Peyer's patch (tissue), 4 donors: Measurements from ENCODE around the gene TMC3. TPM values are rescaled to one million over a fixed set of nuclear protein-coding genes. Genes with fewer than 3 reads are reported as not detected.

Experiments
- DNase-seq, 3 donors: peaks; one replicate each; pipeline ENCODE4 v3.0.0-alpha.2; 2017 to 2019
- H3K27ac ChIP-seq, 4 donors: fragments of 200-600 bp; sonication (generic); one replicate each; pipeline ENCODE4 v1.5.1; 2016 to 2019
- H3K27me3 ChIP-seq, 2 donors: fragments of 200-600 bp; sonication (generic); one replicate each; pipeline ENCODE4 v1.5.1; 2019
- H3K36me3 ChIP-seq, 3 donors: fragments of 200-600 bp; sonication (generic); one replicate each; pipeline ENCODE4 v1.5.1; 2016 to 2019
- H3K4me1 ChIP-seq, 4 donors: fragments of 200-600 bp; sonication (generic); one replicate each; pipeline ENCODE4 v1.5.1; 2016 to 2019
- H3K4me3 ChIP-seq, 4 donors: fragments of 200-600 bp; sonication (generic); 1 replicate in 3 of 4; 2 replicates in 1 of 4; pipeline ENCODE4 v1.5.1; 2016 to 2019; ENCODE audit warnings: mild to moderate bottlenecking in 1 of 4
- H3K9me3 ChIP-seq, 4 donors: fragments of 200-600 bp; sonication (generic); one replicate each; pipeline ENCODE4 v1.5.1; 2016 to 2019; ENCODE audit warnings: mild to moderate bottlenecking in 1 of 4
- CTCF ChIP-seq, 6 experiments: fragments of 450-650 bp in 4 of 6; fragments of 200-600 bp in 2 of 6; sonication (generic) in 1 of 6; IDR thresholded peaks; one replicate each; pipeline ENCODE4 v1.5.1; 2017 to 2019; ENCODE audit warnings: antibody characterized with exemption in 6 of 6, mild to moderate bottlenecking in 3 of 6, moderate library complexity in 1 of 6
- POLR2A ChIP-seq, 2 donors: fragments of 450-650 bp; IDR thresholded peaks; one replicate each; pipeline ENCODE4 v1.5.1; 2017; ENCODE audit warnings: antibody characterized with exemption in 2 of 2, mild to moderate bottlenecking in 2 of 2, moderate library complexity in 2 of 2
- total RNA-seq, 4 donors: library from RNA; depleted of rRNA; stranded (reverse); fragments of >200 nt; gene quantifications; one replicate each; pipeline ENCODE4 v1.1.0, GENCODE V29; 2016

TMC3 gene
- total RNA-seq, 4 donors from 2014 or later, result not detected

DNA sequence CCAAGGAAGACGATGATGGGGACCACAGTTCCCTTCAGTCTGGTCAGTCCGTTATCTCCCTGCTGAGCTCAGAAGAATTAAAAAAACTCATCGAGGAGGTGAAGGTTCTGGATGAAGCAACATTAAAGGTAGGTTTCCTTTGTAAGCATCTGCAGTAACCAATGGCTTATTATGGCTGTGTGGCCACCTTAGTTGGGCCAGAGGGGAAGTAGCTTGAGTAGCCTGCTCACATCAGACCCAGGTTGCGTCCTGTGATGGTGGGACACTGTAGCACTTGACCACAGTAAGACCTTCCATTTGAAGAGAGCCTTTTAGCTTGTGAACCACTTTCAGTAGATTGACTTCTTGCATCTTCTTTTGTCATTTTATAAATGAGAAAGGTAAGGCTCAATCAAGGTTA is 72.6 kb downstream of the TMC3 start:
- DNase-seq, result peak; percentile 12 to 45 (median 20)
- Histone ChIP-seq H3K4me1 (peaks cover 0 to 21% (median 11%) of the 10 kb centered on the region in 4 donors), H3K9me3 (no peaks in the 10 kb centered on the region), H3K27me3 (no peaks in the 10 kb centered on the region), H3K4me3 (peak overlapping the region in 3 of 4 donors; percentile 14 to 64 (median 47)), H3K27ac (peak overlapping the region in 3 of 4 donors; percentile 27 to 93 (median 93)), H3K36me3 (peaks cover 0 to 13% (median 0%) of the 10 kb centered on the region in 3 donors)
- TF ChIP-seq POLR2A (IDR thresholded peaks at IDR 0.05) (no peak), CTCF (IDR thresholded peaks at IDR 0.05) (no peak)

- peak overlapping the region; percentile 36 to 64 (median 48) for H3K4me3 ChIP-seq
- no peaks in the 10 kb centered on the region for H3K9me3 ChIP-seq
- H3K4me1 ChIP-seq, result peaks cover 0 to 37% (median 16%) of the 10 kb centered on the region in 4 donors
- peak in 2 of 3 donors; percentile 46 to 50 for DNase-seq
- no peaks in the 10 kb centered on the region for H3K27me3 ChIP-seq
- TF ChIP-seq POLR2A (IDR thresholded peaks at IDR 0.05), result no peak
- TF ChIP-seq CTCF (IDR thresholded peaks at IDR 0.05), result no peak
- H3K36me3 ChIP-seq, result peaks cover 0 to 3% (median 0%) of the 10 kb centered on the region in 3 donors
- peak overlapping the region; percentile 14 to 93 (median 88) for H3K27ac ChIP-seq
Measured at GRCh38 chr15:81299630-81300273, 74.3 kb downstream of the TMC3 start.

DNA sequence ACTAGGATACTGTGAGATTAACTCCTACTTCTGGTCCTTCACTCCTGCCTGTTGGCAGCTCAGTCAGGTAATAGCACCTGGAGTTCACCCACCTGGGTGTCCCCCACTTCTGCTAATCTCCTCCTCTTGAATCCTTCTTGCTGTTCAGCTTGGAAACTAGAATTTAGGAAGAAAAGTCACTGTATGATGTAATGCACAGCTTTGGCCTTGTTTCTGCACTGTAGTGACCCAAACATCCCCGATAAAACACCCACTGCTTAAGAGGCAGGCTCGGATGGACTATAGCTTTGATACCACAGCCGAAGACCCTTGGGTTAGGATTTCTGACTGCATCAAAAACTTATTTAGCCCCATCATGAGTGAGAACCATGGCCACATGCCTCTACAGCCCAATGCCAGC is 74.9 kb downstream of the TMC3 start:
- peak overlapping the region; percentile 47 to 64 (median 50) for H3K4me3 ChIP-seq

DNA sequence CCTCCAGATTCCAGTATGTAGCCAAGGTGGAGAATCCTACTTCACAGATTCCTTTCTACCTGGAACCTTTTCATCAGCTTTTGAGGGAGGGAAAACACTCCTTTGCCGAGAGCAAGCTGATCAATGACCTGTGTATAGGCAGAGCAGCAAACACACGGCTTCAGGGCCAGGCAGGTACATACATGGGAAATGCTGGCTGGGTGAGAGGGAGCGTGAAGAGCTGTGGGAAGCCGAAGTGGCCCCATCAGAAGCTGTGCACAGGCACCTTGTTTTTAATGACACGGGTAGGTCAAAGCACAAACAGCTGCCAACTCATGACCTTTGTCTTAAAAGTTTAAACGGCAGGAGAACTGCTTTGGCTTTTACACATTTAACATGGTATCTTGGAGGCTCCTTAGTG is 75.4 kb downstream of the TMC3 start:
- H3K9me3 ChIP-seq, result no peaks in the 10 kb centered on the region
- H3K36me3 ChIP-seq, result peaks cover 0 to 3% (median 0%) of the 10 kb centered on the region in 3 donors
- DNase-seq, result peak in 2 of 3 donors; percentile 39 to 48
- H3K4me3 ChIP-seq, result peak overlapping the region; percentile 47 to 64 (median 50)
- H3K4me1 ChIP-seq, result peaks cover 0 to 32% (median 9%) of the 10 kb centered on the region in 4 donors
- TF ChIP-seq CTCF (IDR thresholded peaks at IDR 0.05), result no peak
- no peak for TF ChIP-seq POLR2A (IDR thresholded peaks at IDR 0.05)
- no peaks in the 10 kb centered on the region for H3K27me3 ChIP-seq
- peak overlapping the region; percentile 75 to 93 (median 88) for H3K27ac ChIP-seq

More for the DNA sequence above, 74.9 kb downstream of the TMC3 start:
- no peaks in the 10 kb centered on the region for H3K9me3 ChIP-seq
- no peak for TF ChIP-seq CTCF (IDR thresholded peaks at IDR 0.05)
- TF ChIP-seq POLR2A (IDR thresholded peaks at IDR 0.05), result no peak
- H3K27ac ChIP-seq, result peak overlapping the region; percentile 14 to 93 (median 88)
- no peaks in the 10 kb centered on the region for H3K27me3 ChIP-seq
- peaks cover 0 to 37% (median 14%) of the 10 kb centered on the region in 4 donors for H3K4me1 ChIP-seq
- peak in 1 of 3 donors; percentile 28 for DNase-seq
- H3K36me3 ChIP-seq, result peaks cover 0 to 3% (median 0%) of the 10 kb centered on the region in 3 donors

- Histone ChIP-seq H3K36me3 (peaks cover 0 to 3% (median 0%) of the 10 kb centered on the region in 3 donors), H3K27ac (peak overlapping the region; percentile 75 to 93 (median 88)), H3K27me3 (no peaks in the 10 kb centered on the region), H3K4me1 (peaks cover 0 to 27% (median 6%) of the 10 kb centered on the region in 4 donors), H3K4me3 (peak overlapping the region; percentile 47 to 64 (median 50)), H3K9me3 (no peaks in the 10 kb centered on the region)
- peak in 2 of 3 donors; percentile 15 to 46 for DNase-seq
- TF ChIP-seq CTCF (IDR thresholded peaks at IDR 0.05) (no peak), POLR2A (IDR thresholded peaks at IDR 0.05) (no peak)
Measured at GRCh38 chr15:81297603-81298575, 76.1 kb downstream of the TMC3 start.
